PC-3 (cell line): ENCODE data around the gene ATF6. TPM values are rescaled to one million over a fixed set of nuclear protein-coding genes. Genes with fewer than 3 reads are reported as not detected.

ENCODE experiments used
- ATAC-seq: fragments of 200-7000 bp; cut with Tn5 transposase; 2 replicates; pipeline ENCODE4 v1.9.1; 2020; ENCODE audit warnings: mild to moderate bottlenecking, moderate library complexity
- BruUV-seq: library from RNA; stranded (reverse); fragments of 400-500 nt; replicated peaks from 2 replicates; lab custom pipeline; 2021; lab: Mats Ljungman, UMichigan
- CTCF ChIA-PET: fragments of 300-600 bp; sonication (Branson Sonifier 250); formaldehyde crosslinking; loops from one replicate; lab custom pipeline; 2022; ENCODE audit warnings: antibody characterized with exemption; lab: Charles Lee
- POLR2A ChIA-PET: fragments of 300-600 bp; sonication (Branson Sonifier 250); formaldehyde crosslinking; loops from one replicate; lab custom pipeline; 2022; ENCODE audit warnings: antibody characterized with exemption; ENCODE audit not compliant: unreplicated experiment; lab: Charles Lee
- DNase-seq: peaks from one replicate; pipeline ENCODE4 v3.0.0-alpha.2; 2015
- H2AFZ ChIP-seq: fragments of 300-600 bp; sonication (generic); 2 replicates; pipeline ENCODE4 v1.6.0; 2016; ENCODE audit warnings: antibody characterized with exemption, low read length
- H3F3A ChIP-seq: fragments of 300-600 bp; sonication (generic); one replicate; pipeline ENCODE4 v1.6.0; 2017; ENCODE audit warnings: antibody characterized with exemption, low read length, control low read depth, mild to moderate bottlenecking; ENCODE audit not compliant: unreplicated experiment
- H3K27ac ChIP-seq: fragments of 300-600 bp; sonication (generic); 2 replicates; pipeline ENCODE4 v1.5.1; 2016; ENCODE audit warnings: mild to moderate bottlenecking, low read length
- H3K27me3 ChIP-seq: fragments of 300-600 bp; sonication (generic); 2 replicates; pipeline ENCODE4 v1.6.1; 2016; ENCODE audit warnings: low read length, mixed read lengths
- H3K36me3 ChIP-seq: fragments of 300-600 bp; sonication (generic); 2 replicates; pipeline ENCODE4 v1.6.1; 2016; ENCODE audit warnings: low read depth, mixed run types, low read length, mixed read lengths
- H3K4me1 ChIP-seq: fragments of 300-600 bp; sonication (generic); 2 replicates; pipeline ENCODE4 v1.5.1; 2016; ENCODE audit warnings: low read length; ENCODE audit not compliant: insufficient read depth
- H3K4me2 ChIP-seq: fragments of 300-600 bp; sonication (generic); 2 replicates; pipeline ENCODE4 v1.6.0; 2016; ENCODE audit warnings: low read length
- H3K4me3 ChIP-seq: fragments of 300-600 bp; sonication (generic); 2 replicates; pipeline ENCODE4 v1.5.1; 2016; ENCODE audit warnings: mild to moderate bottlenecking, low read length, mixed read lengths
- H3K79me2 ChIP-seq: fragments of 300-600 bp; sonication (generic); 2 replicates; pipeline ENCODE4 v1.6.1; 2017; ENCODE audit warnings: low read length, mixed read lengths
- H3K9ac ChIP-seq: fragments of 300-600 bp; sonication (generic); 2 replicates; pipeline ENCODE4 v1.6.0; 2016; ENCODE audit warnings: mild to moderate bottlenecking, low read length
- H3K9me2 ChIP-seq: fragments of 300-600 bp; sonication (generic); replicated peaks from 2 replicates; pipeline ENCODE4 v1.6.1; 2016; ENCODE audit warnings: mixed run types, low read length, mixed read lengths
- H3K9me3 ChIP-seq: fragments of 300-600 bp; sonication (generic); 2 replicates; pipeline ENCODE4 v1.6.1; 2016; ENCODE audit warnings: low read length, mixed read lengths
- H4K20me1 ChIP-seq: fragments of 300-600 bp; sonication (generic); 2 replicates; pipeline ENCODE4 v1.6.1; 2016; ENCODE audit warnings: low read length, mixed read lengths
- EZH2 ChIP-seq: fragments of 300-600 bp; sonication (generic); IDR thresholded peaks from one replicate; pipeline ENCODE4 v1.6.1; 2017; ENCODE audit warnings: antibody characterized with exemption, mild to moderate bottlenecking, low read length; ENCODE audit not compliant: unreplicated experiment
- EZH2phosphoT487 ChIP-seq: fragments of 300-600 bp; sonication (generic); IDR thresholded peaks from 2 replicates; pipeline ENCODE4 v1.6.1; 2018; ENCODE audit warnings: mild to moderate bottlenecking, antibody characterized with exemption, low read length, borderline replicate concordance
- intact Hi-C: fragments of 100-400 bp; cut with micrococcal nuclease; formaldehyde crosslinking; loops from 2 replicates; pipeline ENCODE4 v1.9.0; 2023
- total RNA-seq: library from RNA; depleted of rRNA; stranded (reverse); fragments of >200 nt; gene quantifications from 2 replicates; pipeline ENCODE4 v1.2.3, GENCODE V29; 2014
- TF ChIP-seq, protein P1 (sequence below): fragments of 300-600 bp; sonication (generic); conservative IDR thresholded peaks from 2 replicates; pipeline ENCODE4 v1.5.1; 2017; ENCODE audit warnings: antibody characterized with exemption, low read depth, mild to moderate bottlenecking, low read length

Gene ATF6
- total RNA-seq, 1 experiment from 2014 or later: 19.7 TPM

DNA sequence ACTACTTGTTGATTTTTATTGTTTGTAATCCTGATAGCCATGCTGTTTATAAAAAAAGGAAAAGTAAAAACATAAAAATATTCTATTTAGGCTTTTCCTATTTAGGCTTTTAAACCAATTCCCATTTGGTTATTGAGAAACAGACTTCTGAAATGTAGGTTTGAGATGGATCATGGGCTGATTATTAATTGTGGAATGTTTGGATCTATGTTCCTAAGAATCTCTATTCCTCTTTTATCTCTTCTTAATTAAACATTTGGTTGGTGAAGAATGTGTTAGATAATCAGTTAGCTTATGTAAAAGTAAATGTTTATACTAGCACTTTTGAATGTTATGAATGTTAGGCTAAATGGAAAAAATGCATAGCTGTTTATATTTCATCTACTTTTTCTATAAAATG is 97.4 kb downstream of the ATF6 start:
- H3K79me2 ChIP-seq: no peaks in the 10 kb centered on the region
- H3K9ac ChIP-seq: no peak overlapping the region
- no peaks in the 10 kb centered on the region for H3K36me3 ChIP-seq
- H3K9me2 ChIP-seq: no peaks in the 10 kb centered on the region
- no peak overlapping the region for H3K27ac ChIP-seq
- ChIA-PET CTCF (interaction anchor here (1.0 to 1.5 kb wide), 2 partner anchors 161 to 173 kb away, joined by 6 to 7 read pairs; partner anchors contain the start of gene OLFML2B), POLR2A (no interaction called here)
- no peaks in the 10 kb centered on the region for H4K20me1 ChIP-seq
- H3K4me2 ChIP-seq: no peak overlapping the region
- H3F3A ChIP-seq: no peaks in the 10 kb centered on the region
- ATAC-seq (no peak), DNase-seq (no peak)
- no peak for TF ChIP-seq EZH2phosphoT487
- TF ChIP-seq, protein P1, sequence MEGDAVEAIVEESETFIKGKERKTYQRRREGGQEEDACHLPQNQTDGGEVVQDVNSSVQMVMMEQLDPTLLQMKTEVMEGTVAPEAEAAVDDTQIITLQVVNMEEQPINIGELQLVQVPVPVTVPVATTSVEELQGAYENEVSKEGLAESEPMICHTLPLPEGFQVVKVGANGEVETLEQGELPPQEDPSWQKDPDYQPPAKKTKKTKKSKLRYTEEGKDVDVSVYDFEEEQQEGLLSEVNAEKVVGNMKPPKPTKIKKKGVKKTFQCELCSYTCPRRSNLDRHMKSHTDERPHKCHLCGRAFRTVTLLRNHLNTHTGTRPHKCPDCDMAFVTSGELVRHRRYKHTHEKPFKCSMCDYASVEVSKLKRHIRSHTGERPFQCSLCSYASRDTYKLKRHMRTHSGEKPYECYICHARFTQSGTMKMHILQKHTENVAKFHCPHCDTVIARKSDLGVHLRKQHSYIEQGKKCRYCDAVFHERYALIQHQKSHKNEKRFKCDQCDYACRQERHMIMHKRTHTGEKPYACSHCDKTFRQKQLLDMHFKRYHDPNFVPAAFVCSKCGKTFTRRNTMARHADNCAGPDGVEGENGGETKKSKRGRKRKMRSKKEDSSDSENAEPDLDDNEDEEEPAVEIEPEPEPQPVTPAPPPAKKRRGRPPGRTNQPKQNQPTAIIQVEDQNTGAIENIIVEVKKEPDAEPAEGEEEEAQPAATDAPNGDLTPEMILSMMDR: no peak
- TF ChIP-seq EZH2: no peak
- no peak overlapping the region for H3K4me3 ChIP-seq
- no TSS peak for BruUV-seq
- H3K9me3 ChIP-seq: no peaks in the 10 kb centered on the region
- no peaks in the 10 kb centered on the region for H3K4me1 ChIP-seq
- intact Hi-C loops: no loop called here
- H2AFZ ChIP-seq: no peak overlapping the region
- no peaks in the 10 kb centered on the region for H3K27me3 ChIP-seq

DNA sequence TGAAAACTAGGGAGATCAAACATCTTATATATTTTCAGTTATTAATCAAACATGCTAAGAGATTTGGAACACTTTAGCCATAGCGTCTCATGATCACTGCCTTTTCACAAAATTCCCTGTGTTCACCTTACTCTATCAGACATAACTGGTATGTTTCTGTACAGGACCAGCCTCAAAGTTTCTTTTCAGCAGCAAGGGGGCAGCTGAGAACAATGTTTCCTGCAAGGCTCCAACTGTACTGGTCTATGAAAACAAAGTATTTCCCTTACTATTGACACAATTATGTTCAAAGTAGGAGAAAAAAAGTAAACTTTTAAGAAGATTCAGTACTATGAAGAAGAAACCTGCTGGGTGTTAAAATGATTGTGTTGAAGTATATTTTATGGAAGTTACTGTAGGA is 98.5 kb downstream of the ATF6 start:
- ATAC-seq (peak; percentile 79), DNase-seq (peak; percentile 32)
- ChIA-PET POLR2A (no interaction called here), CTCF (interaction anchor here (1.0 to 1.5 kb wide), 2 partner anchors 160 to 172 kb away, joined by 6 to 7 read pairs; partner anchors contain the start of gene OLFML2B)
- intact Hi-C loops: loop anchor here (1.0 to 2.0 kb wide), 3 partner anchors 20 to 160 kb away; no protein-coding TSS in a partner anchor
- Histone ChIP-seq H3K4me1 (no peaks in the 10 kb centered on the region), H3K27me3 (no peaks in the 10 kb centered on the region), H3K4me3 (no peak overlapping the region), H3K27ac (no peak overlapping the region), H3K36me3 (no peaks in the 10 kb centered on the region), H3K4me2 (no peak overlapping the region), H2AFZ (no peak overlapping the region), H4K20me1 (no peaks in the 10 kb centered on the region), H3F3A (no peaks in the 10 kb centered on the region), H3K9ac (no peak overlapping the region), H3K9me2 (no peaks in the 10 kb centered on the region), H3K9me3 (no peaks in the 10 kb centered on the region), H3K79me2 (no peaks in the 10 kb centered on the region)
- no peak for TF ChIP-seq EZH2
- no peak for TF ChIP-seq EZH2phosphoT487
- TF ChIP-seq, protein P1: peak; percentile 63
- no TSS peak for BruUV-seq

DNA sequence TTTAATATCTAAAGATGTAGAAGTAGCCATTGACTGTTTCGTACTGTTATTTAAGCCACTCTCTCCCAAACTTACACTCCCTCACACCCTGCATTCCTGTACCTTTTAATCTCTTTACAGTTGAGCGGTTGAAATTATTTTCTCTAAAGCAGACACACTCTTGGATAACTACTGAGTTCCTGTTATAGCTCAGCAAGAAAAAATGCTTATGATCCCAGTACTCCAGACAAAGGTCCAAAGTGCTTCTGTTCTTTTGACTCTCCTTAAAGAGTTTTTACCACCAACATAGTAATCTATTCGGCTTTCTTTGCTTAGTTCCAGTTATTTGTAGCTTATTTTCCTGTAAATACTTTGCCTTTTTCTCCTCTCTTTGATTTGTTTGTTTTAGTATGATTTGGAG is 100.1 kb downstream of the ATF6 start:
- Histone ChIP-seq H2AFZ (no peak overlapping the region), H3K27ac (no peak overlapping the region), H3K4me2 (no peak overlapping the region), H3F3A (no peaks in the 10 kb centered on the region), H3K4me1 (no peaks in the 10 kb centered on the region), H3K79me2 (no peaks in the 10 kb centered on the region), H3K4me3 (no peak overlapping the region), H4K20me1 (no peaks in the 10 kb centered on the region), H3K9me3 (no peaks in the 10 kb centered on the region), H3K9ac (no peak overlapping the region), H3K36me3 (no peaks in the 10 kb centered on the region), H3K9me2 (no peaks in the 10 kb centered on the region), H3K27me3 (no peaks in the 10 kb centered on the region)
- TF ChIP-seq, protein P1: no peak
- no peak for TF ChIP-seq EZH2phosphoT487
- no TSS peak for BruUV-seq
- no peak for DNase-seq
- CTCF ChIA-PET: no interaction called here
- POLR2A ChIA-PET: no interaction called here
- ATAC-seq: no peak
- intact Hi-C loops: no loop called here
